Mesothelial cell of epicardium (in vitro differentiated cells): ENCODE measurements around the gene SFMBT2. TPM values are rescaled to one million over a fixed set of nuclear protein-coding genes. Genes with fewer than 3 reads are reported as not detected.

Experiments
- DNase-seq, 2 experiments: peaks; one replicate each; pipeline ENCODE4 v3.0.0; 2021; ENCODE audit warnings: low spot score in 2 of 2; ENCODE audit not compliant: unreplicated experiment in 2 of 2
- H3K27ac Mint-ChIP-seq: 2 replicates; pipeline ENCODE4 v1.8.0; 2021; ENCODE audit warnings: mixed read lengths
- H3K27me3 Mint-ChIP-seq: 2 replicates; pipeline ENCODE4 v1.8.0; 2021; ENCODE audit warnings: low read depth, mixed read lengths
- H3K36me3 Mint-ChIP-seq: 2 replicates; pipeline ENCODE4 v1.8.0; 2021; ENCODE audit warnings: mixed read lengths
- H3K4me1 Mint-ChIP-seq: 2 replicates; pipeline ENCODE4 v1.8.0; 2021; ENCODE audit warnings: mixed read lengths
- H3K4me3 Mint-ChIP-seq: 2 replicates; pipeline ENCODE4 v1.8.0; 2021; ENCODE audit warnings: mild to moderate bottlenecking, moderate library complexity, mixed read lengths
- H3K9me3 Mint-ChIP-seq: 2 replicates; pipeline ENCODE4 v1.8.0; 2021; ENCODE audit warnings: mixed read lengths
- CTCF ChIP-seq: fragments of 200-600 bp; sonication (generic); IDR thresholded peaks from one replicate; pipeline ENCODE4 v1.5.0; 2021; ENCODE audit warnings: antibody characterized with exemption; ENCODE audit not compliant: unreplicated experiment
- total RNA-seq: library from RNA; stranded (reverse); gene quantifications from 3 replicates; pipeline ENCODE4 v1.2.1, GENCODE V29; 2021

SFMBT2 gene
- total RNA-seq, 1 donor from 2014 or later: 2.3 TPM

GRCh38 chr10:7405637-7406036 lies 5.2 kb downstream of the SFMBT2 start:
- H3K27ac Mint-ChIP-seq: no peak overlapping the region
- H3K27me3 Mint-ChIP-seq: peaks cover 93% of the 10 kb centered on the region
- peaks cover 26% of the 10 kb centered on the region for H3K4me1 Mint-ChIP-seq
- no peak for TF ChIP-seq CTCF
- H3K9me3 Mint-ChIP-seq: no peaks in the 10 kb centered on the region
- H3K36me3 Mint-ChIP-seq: no peaks in the 10 kb centered on the region
- no peak for DNase-seq
- H3K4me3 Mint-ChIP-seq: no peak overlapping the region

GRCh38 chr10:7403620-7404019 lies 7.2 kb downstream of the SFMBT2 start:
- Mint-ChIP-seq H3K36me3 (no peaks in the 10 kb centered on the region), H3K27me3 (peaks cover 88% of the 10 kb centered on the region), H3K4me3 (no peak overlapping the region), H3K27ac (no peak overlapping the region), H3K4me1 (peaks cover 10% of the 10 kb centered on the region), H3K9me3 (no peaks in the 10 kb centered on the region)
- no peak for TF ChIP-seq CTCF
- no peak for DNase-seq

- H3K4me1 Mint-ChIP-seq: no peaks in the 10 kb centered on the region
- no peak for DNase-seq
- no peak for TF ChIP-seq CTCF
- H3K36me3 Mint-ChIP-seq: no peaks in the 10 kb centered on the region
- peaks cover 83% of the 10 kb centered on the region for H3K27me3 Mint-ChIP-seq
- H3K9me3 Mint-ChIP-seq: no peaks in the 10 kb centered on the region
- no peak overlapping the region for H3K4me3 Mint-ChIP-seq
- H3K27ac Mint-ChIP-seq: no peak overlapping the region
Observed at GRCh38 chr10:7401782-7402181, 9.1 kb downstream of the SFMBT2 start.

- peaks cover 4% of the 10 kb centered on the region for H3K9me3 Mint-ChIP-seq
Observed at GRCh38 chr10:7401156-7401555, 9.7 kb downstream of the SFMBT2 start.

DNA sequence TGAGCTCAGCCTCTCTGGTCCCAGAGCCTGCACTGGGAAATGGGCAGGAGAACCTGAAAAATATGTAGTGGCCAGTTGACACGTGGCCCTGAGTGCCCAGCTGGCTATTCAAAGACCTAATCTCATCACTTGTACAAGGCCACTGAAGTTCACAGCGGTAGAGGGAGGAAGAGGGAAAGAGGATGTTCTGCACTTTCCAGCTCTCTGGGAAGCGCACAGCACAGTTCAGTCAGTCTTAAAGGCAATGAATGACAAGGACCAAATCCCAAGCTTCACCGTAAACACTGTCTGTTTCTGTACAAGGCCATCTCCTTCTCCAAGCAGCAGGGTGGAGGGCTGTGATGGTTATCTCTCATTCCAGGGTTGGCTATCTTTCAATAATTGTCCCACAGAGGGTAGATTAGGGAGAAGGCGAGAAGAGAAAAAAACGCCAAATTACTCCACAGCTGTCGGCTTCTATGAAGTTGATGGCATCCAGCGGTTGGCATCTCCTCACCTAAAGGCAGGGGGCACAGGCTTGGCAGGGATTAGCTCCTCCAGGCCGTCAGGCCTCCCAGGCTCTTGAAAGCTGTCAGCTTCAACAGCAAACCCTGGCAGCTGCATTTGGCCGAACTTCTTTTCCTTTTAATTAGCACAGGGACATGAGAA lies 10.6 kb downstream of the SFMBT2 start:
- Mint-ChIP-seq H3K4me1 (no peaks in the 10 kb centered on the region), H3K36me3 (no peaks in the 10 kb centered on the region), H3K27ac (no peak overlapping the region), H3K4me3 (no peak overlapping the region), H3K27me3 (peaks cover 76% of the 10 kb centered on the region), H3K9me3 (peaks cover 5% of the 10 kb centered on the region)
- no peak for TF ChIP-seq CTCF
- no peak for DNase-seq

More at GRCh38 chr10:7401156-7401555, 9.7 kb downstream of the SFMBT2 start:
- no peak for TF ChIP-seq CTCF
- H3K27me3 Mint-ChIP-seq: peaks cover 81% of the 10 kb centered on the region
- H3K4me1 Mint-ChIP-seq: no peaks in the 10 kb centered on the region
- no peaks in the 10 kb centered on the region for H3K36me3 Mint-ChIP-seq
- H3K27ac Mint-ChIP-seq: no peak overlapping the region
- DNase-seq: no peak
- no peak overlapping the region for H3K4me3 Mint-ChIP-seq

- no peaks in the 10 kb centered on the region for H3K4me1 Mint-ChIP-seq
- TF ChIP-seq CTCF: no peak
- peaks cover 5% of the 10 kb centered on the region for H3K9me3 Mint-ChIP-seq
- H3K36me3 Mint-ChIP-seq: no peaks in the 10 kb centered on the region
- no peak overlapping the region for H3K4me3 Mint-ChIP-seq
- H3K27me3 Mint-ChIP-seq: peaks cover 71% of the 10 kb centered on the region
- DNase-seq: no peak
- no peak overlapping the region for H3K27ac Mint-ChIP-seq
Observed at GRCh38 chr10:7399533-7399932, 11.3 kb downstream of the SFMBT2 start.
